ENCODE measurements around the gene DYRK4.

Gene DYRK4

DNA sequence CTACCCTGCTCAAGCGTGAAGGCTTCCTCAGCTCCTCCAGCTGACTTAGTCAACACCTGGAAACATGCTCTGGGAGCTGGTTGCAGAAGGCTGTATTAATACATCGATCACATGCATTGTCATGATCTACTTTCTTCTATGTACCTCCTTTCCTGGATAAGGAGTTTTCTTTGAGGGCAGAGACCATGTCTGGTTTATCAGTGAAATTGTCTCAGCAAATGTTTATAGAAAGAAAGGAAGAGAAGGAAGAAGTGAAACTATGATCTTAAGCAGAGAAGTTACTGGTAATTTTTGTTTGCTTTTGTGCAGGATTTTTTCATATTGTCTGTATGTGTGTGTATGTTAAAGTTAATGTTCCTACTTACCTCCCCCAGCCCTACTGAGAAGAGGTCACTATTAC, 4.5 kb downstream of the DYRK4 start:
- DNase-seq: no peak

DNA sequence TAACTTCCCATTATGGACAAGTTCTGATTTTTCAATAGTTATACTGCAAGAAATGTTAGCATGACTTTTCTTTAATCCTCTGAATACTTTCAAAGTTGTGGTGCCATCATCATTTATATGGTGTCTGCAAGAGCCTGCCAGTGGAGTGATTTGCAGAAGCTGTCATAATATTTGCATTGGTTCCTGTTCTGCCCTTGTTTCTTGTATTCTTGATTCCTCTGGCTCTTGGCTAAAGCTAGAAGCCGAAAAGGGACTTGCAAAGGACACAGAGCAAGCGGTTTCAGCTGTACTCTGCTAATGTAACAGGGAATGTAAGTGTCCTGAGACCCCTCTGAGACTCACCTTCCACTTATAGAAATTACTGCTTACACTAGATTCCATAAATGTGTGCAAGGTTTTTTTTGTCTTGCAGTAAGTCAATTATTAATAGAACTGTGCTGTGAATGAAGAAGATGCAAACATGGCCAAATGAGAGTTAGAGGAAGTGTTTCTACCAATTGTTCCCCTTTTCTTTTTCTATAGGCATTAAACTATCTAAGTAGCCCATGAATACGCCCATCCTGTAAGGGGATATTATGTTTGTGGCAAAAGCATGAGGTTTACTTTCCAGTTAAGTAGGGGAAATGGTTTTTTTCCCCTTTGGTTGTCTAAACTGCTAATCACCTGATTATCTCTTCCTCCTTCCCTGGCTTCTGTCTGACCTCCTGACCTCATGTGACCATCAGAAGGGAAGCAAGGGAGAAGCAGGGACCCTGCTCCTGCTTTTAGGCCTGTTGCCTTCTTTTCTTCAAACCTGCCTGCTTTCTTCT, 5.3 kb downstream of the DYRK4 start:
- DNase-seq: no peak

DNA sequence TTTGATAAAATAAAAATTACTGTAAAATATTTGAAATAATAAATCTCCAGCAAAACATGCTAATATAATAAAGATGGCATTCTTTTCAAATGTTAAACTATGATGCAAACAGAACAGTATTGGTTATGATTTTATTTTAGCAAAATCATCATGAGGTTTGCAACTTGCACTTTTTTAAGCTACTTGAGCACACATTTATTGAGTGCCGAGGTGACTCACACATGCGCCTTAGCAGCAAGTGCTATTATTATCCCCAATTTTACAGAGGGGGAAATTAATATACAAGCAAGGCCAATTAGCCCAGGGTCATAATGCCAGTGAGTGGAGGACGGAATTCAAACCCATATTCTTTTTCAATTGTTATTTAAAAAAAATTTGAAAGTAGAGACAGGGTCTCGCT, 7.3 kb downstream of the DYRK4 start:
- DNase-seq: no peak

DNA sequence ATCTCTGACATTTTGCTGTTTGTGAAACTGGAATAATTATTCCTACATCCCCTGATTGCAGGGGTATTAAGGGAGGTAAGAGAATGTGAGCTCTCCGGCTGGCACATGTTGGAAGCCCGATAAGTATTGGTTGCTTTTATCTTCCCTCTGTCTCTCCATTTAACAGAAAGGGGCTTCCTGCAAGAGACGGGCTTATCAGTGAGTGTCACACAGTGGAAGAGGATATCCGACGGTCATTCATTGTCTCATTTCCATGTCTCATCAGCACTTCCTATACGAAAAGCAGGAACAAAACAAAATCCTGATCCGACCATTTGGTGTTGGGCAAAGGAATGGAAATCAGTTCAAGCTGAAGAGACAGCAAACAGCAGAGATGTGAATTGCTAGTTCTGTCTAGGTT, 10.7 kb downstream of the DYRK4 start:
- DNase-seq: no peak

DNA sequence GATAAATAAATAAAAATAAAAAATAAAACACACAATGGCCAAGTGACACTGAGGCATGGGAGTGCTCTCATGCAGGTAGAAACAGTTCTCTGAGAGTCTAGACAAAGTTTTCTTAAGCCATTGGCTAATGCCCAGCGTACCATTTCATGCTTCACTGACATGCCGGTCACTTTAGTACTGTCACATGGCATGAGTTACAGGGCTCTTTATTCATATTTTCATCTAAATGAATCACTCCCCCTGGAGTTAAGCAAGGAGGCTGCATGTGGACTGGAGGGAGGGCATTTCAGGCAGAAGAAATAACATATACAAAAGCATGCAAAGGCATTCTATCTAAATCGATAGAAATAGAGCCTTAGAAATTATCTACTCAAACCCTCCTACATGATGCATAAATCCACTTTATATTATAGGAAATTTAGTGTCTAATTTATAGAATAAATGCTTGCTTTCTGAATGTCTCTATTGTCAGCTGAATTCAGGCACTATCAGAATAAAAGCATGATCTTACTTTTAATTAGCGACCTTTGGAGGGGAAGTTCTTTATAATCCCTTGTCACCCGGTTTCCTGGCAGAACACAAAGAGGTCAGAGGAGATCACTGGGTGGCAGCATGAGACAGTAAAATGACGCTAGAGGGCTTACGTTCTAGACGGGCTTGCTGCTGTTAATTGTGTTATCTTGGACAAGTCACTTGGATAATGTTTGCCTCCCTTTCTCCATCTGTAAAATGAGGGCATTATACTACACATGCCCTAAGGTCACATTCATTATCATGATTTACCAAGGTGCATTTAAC, 17.5 kb downstream of the DYRK4 start:
- DNase-seq: no peak

DNA sequence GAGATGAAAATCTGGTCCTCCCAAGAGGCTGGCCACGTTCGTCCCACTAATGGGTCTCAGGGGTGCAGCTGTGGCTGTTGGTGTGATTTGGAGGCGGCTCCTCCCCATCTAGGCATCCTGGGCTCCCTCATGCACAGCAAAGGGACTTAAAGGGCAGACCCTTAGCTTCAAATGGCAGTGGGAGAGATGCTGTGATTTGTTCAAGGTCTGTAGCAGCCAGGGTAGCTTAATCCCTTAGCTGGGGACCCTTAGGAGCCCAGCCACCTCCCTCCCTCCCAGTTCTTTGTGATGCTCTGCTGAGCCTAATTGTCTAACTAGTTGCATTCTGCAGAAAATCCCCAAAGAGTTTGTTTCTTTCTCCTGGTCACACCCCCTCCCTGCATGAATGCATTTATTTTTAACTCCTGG, 18.3 kb downstream of the DYRK4 start:
- DNase-seq: no peak

DNA sequence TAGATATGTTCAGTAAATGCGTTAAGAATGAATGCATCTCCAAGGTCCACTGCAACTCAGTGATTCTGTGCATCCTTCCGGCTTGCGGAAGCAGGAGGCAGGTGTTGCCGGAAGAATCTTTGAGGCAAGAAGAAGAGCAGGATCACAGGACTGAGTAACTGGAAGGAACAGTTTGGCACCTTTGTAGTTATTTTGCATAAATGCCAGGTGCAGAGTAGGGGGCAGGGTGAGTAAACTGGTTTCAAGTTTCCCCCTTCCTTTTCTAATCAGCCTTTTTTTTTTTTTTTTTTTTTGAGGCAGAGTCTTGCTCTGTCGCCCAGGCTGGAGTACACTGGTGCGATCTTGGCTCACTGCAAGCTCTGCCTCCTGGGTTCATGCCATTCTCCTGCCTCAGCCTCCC, 22.3 kb downstream of the DYRK4 start:
- DNase-seq: no peak

DNA sequence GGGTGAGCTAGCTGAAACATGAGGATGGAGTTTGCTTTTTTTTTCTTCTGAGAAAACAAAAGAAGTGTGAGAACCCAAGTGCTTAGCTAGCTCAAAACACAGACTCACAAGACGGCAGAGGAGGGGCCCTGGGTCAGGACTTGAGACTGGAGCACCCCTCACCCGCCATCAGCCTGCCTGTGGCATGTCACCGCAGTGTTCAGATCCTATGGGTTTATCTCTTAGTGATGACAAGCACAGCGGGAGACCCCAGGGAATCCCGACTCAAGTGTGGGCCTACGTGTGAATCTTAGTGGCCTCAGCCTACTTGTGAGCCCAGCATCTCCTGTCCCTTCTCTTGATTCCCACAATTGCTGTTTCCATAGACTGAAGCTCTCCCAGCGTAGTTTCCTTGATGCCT, 22.9 kb downstream of the DYRK4 start:
- DNase-seq: no peak

DNA sequence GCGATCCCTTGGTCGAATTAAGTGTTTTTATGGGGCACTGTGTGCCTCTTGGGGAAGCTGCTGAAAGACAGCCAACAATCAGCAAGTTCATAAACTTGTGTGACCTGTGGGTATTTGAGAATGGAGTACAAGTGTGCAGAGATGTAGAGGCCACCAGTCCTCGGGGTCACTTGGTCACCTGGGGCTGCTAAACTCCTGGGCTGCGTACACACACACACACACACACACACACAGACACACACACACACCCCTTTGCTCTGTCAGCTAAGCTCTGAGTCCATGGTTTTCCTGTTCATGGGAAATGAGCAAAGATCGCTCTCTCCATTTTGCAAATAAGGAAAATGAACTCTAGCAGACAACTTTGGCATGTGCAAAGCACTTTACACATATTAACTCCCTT, 24.5 kb downstream of the DYRK4 start:
- no peak for DNase-seq

DNA sequence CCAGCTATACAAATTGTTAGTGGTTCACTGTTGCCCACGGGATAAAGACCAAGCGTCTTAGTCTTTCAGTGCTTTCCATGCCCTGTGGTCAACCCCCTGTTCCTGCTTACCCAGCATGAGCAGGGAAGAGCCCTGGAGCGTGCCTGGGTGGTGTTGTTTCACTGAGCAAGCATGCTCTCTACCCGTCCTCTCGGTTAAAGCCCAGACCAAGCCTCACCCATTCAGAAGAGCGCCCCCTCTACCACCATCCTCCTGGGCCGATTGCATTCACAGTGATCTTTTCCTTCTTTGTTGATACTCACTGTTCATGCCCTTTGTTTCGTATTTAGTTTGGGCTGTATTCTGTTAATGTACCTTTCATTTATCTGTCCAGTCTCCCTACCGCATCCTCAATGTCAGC, 25.1 kb downstream of the DYRK4 start:
- no peak for DNase-seq

DNA sequence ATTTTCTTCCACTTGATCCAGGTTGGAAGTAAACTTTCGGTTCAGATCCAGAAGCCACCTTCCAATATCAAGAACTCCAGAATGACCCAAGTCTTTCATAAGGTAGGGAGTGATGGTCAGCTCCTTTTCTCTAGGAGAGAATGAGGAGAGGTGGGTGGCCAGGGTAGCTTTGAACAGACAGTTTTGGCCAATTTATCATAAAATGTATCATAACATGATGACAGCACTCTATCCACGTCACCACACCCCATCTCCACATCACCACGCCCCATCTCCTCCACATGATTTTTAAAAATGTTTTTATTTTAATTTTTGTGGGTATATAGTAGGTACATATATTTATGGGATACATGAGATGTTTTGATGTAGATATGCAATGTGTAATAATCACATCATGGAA, 26.9 kb downstream of the DYRK4 start:
- DNase-seq: no peak

DNA sequence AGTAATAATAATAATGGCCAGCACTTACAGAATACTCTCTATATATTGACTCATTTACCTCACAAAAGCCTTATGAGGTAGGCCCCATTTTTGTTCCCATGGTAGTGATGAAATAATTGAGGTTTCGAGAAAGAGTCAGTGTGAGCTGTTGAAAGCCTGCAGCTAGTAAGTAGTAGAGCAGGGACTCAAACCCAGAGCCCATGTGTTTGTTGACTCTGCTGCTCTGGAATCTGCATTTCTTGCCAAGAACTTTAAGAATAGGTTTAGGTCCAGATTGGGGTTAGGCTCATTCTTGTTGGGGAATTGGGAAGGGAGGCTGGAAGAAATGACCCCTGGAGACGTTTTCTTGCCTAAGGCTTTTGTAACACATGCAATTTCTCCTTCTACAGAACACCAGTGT, 27.9 kb downstream of the DYRK4 start:
- DNase-seq: no peak

DNA sequence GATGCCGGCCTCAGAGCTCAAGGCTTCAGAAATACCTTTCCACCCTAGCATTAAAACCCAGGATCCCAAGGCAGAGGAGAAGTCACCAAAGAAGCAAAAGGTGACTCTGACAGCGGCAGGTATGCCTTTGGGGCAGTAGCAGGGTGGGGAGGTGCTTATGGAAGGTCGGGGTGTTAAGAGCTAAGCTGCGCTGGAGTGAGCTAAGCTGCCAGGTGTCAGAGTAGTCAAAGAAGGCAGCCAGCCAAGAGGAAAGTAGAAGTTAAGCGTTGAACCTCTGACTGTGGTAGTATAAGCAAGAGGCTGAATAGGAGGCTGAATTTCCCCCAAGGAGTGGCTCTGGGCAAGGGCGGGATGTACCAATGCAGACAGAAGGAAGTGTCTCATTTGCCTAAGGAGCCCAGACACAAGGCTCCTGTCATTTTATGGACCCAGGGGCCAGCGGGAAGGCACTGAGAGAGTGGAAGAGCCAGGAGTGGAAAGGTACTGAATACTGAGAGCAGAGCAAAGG, 29.2 kb downstream of the DYRK4 start:
- no peak for DNase-seq

DNA sequence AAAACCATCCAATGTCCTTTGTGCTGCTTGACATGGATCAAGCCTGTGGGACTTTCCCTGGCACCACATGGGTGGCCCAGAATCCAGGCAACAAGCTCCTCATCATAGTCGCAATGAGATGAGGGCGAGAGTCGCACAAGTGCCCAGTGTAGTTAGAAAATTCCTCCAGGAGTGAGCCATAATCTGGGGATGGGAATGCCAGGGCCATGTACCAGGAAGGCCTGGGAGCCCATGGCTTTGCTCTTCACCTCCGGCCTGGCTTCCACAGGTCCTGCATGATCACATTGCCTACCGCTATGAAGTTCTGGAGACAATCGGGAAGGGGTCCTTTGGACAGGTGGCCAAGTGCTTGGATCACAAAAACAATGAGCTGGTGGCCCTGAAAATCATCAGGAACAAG, 33.9 kb downstream of the DYRK4 start:
- no peak for DNase-seq

DNA sequence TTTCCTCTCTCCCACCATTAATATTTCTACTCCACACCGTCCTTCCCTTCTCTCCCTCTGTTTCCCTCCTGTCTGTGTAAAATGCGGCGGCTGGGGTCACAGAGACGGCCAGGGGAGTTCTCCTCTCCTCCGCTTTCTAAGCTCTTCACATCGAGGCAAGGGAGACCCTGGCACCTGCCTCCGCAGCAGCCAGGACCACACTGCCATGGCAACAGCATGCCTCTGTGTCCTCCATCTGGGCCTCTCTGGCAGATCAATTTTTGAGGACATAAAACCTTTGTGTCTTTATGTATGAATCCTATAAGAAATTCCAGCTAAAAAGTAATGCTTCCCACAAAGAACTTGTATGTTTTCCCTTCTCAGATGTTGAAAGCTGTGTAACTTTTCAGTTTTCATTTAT, 41.4 kb downstream of the DYRK4 start:
- no peak for DNase-seq

DNA sequence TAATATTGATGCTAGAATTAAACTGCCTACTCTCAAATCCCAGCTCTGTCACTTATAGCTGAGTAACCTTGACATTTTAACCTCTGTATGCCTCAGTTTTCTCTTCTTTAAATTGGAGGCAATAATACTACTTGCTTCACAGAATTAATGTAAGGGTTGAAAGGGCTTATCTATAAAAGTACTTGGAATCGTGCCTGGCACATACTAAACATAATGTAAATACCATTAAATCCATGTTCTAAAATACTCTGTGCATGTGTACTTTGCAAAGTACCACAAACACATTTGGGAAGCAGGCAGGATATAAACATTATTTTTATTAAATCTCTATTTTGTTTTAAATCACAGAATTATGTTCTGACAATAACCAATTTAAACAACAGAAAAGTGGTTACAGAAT, 41.9 kb downstream of the DYRK4 start:
- no peak for DNase-seq

DNA sequence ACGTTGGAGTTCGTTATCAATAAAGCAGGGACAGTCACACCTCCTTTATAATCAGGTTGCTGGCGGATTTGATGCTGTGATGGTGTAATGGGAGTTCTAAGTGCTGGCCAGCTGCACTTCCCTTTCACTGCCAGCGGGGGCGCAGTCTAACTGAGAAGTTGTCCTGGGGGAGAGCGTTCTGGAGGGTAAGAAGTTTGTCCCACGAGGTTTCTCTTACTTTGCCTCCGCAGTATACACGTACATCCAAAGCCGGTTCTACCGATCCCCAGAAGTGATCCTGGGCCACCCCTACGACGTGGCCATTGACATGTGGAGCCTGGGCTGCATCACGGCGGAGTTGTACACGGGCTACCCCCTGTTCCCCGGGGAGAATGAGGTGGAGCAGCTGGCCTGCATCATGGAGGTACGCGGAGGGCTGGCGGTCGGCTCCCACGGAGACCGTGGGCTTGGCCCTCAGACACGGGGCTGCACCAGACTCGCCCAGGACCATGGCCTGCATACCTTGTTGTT, 42.7 kb downstream of the DYRK4 start:
- peak; percentile 88 for DNase-seq

DNA sequence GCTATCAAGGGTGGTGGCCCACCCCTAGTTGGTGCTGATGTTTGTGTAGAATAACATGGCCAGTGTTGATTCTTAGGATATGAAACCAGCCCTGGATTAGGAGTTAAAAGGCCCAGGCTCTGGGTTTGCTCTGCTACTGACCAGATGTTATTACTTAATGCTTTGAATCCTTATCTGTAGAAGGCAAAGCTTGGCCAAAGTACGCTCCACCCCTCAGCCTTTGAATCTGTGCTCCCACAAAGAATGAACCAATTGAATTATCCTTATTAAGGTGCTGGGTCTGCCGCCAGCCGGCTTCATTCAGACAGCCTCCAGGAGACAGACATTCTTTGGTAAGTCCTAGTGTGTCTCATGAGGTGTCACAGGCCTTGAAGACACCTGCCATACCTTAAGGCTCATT, 45.0 kb downstream of the DYRK4 start:
- DNase-seq: no peak

DNA sequence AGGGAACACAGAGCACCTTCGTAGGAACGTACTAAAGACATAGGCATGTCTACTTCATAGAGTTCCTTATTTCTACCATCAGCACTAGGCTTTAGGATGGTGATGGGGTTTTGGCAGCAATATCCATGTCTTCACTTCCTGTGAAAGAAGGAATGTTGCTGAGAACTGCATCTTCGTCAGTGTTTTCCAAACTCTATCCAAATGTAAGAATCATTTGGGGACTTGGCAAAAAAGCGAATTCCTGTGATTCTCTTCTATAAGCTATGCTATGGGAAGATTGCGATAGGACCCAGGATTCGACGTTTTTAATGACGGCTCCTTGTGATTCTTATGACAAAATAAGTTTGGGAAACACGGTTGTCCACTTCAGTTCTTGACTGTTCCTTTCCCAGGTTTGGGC, 47.1 kb downstream of the DYRK4 start:
- no peak for DNase-seq

DNA sequence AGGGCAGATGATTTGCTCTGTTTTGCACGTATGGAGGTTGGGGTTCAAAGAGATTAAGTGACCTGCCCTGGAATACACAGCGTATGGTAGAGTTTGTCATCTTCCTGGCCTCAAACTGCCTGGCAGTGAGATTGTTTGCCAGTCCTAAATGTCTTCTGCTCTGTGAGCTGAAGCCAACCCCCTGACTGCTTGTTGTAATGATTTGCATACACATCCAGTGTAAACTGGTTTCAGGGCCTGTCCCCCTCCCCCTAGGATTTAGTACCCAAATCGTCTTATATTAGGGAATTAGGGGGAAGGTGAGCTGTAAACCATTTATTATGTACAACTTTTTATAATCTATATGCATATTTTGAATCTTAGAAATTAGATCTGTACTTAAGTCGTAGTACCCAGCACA, 48.5 kb downstream of the DYRK4 start:
- no peak for DNase-seq

DNA sequence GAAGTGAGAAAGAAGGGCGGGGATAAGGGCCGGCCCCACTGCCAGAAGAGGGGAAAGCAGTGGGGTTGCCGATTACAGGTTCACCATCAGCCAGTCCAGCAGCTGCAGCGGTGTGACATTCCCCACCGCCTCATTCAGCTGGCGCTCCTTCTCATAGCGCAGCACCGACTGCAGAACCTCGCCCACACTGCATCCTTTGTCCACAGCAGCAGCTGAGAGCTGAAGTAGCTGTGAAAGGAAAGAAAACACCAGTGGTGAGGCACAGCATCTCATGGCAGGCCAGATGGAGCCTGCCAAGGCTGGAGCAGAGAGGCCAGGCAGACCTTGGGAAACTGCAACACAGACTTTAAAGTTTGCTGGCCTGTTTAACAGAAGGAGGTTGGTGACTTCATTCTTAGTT, 53.7 kb downstream of the DYRK4 start:
- DNase-seq: no peak

DNA sequence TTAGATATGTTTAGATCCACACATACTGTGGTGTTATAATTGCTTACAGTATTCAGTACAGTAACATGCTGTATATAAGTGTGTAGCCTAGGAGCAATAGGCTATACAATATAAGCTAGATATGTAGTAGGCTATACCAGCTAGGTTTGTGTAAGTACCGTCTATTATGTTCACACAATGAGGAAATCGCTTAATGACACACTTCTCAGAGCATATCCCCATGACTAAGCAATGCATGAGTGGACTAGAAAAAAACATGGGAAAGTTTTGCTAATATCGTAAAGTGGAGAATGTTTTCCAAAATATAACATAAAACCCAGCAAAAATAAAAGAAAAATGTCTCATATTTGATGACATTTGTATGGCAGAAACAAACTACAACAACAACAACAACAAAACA, 59.5 kb downstream of the DYRK4 start:
- DNase-seq: no peak

DNA sequence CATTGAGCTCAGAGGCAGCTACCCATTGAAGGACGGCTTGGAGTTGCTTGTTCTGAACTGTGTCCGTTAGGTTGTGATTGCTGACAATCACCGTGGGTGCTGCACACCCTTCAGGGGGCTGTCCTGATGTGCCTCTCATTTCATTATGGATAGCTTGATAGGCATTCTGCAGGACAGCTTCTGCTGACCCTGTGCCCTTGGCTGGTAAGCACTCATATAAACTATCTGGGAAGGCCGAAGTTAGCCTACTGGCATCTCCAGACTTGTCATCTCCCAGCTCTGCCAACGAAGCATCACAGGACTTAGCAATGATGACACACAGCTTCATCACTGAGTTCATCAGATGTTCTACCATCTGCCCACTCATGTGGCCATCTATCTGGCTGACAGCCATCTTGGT, 64.5 kb downstream of the DYRK4 start:
- DNase-seq: no peak

DNA sequence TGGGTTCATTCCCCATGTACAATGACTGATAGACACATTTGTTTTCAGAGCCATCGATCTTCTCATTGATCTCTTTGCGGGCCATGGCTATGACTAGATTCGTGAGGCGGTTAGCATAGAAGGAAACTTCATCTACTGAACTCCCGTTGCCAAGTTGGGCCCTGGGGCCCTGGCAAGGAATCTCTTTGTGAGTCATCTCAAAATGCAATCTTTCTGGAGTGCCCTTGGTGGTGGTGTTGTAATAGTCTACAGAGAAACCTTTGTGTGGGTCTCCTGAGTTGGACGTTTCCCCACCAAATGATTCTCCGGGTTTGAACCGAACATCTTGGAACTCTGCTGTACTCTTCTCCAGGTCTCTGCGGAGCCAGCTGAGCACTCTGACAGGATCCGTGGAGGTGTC, 66.4 kb downstream of the DYRK4 start:
- DNase-seq: no peak
